ENCODE results near the gene DLGAP4. TPM values are rescaled to one million over a fixed set of nuclear protein-coding genes. Genes with fewer than 3 reads are reported as not detected.

Gene DLGAP4
- total RNA-seq, 2 experiments from 2014 or later: 10.5 to 14.6 TPM

GRCh38 chr20:36270744-36271638 lies 35.1 kb upstream of the DLGAP4 start:
- Mint-ChIP-seq H3K36me3 (no peaks in the 10 kb centered on the region), H3K9me3 (no peaks in the 10 kb centered on the region), H3K27me3 (peaks cover 8% of the 10 kb centered on the region), H3K4me3 (no peak overlapping the region), H3K4me1 (no peaks in the 10 kb centered on the region), H3K27ac (no peak overlapping the region)
- no peak for DNase-seq

- no peak overlapping the region for H3K4me3 Mint-ChIP-seq
- no peaks in the 10 kb centered on the region for H3K4me1 Mint-ChIP-seq
- H3K36me3 Mint-ChIP-seq: no peaks in the 10 kb centered on the region
- H3K27ac Mint-ChIP-seq: no peak overlapping the region
- no peaks in the 10 kb centered on the region for H3K9me3 Mint-ChIP-seq
- H3K27me3 Mint-ChIP-seq: peaks cover 8% of the 10 kb centered on the region
- no peak for DNase-seq
Measured at GRCh38 chr20:36271639-36272546, 34.2 kb upstream of the DLGAP4 start.

- DNase-seq: no peak
- no peak overlapping the region for H3K4me3 Mint-ChIP-seq
- H3K4me1 Mint-ChIP-seq: no peaks in the 10 kb centered on the region
- no peaks in the 10 kb centered on the region for H3K9me3 Mint-ChIP-seq
- H3K27me3 Mint-ChIP-seq: peaks cover 8% of the 10 kb centered on the region
- H3K36me3 Mint-ChIP-seq: no peaks in the 10 kb centered on the region
- H3K27ac Mint-ChIP-seq: no peak overlapping the region
Measured at GRCh38 chr20:36272547-36273220, 33.5 kb upstream of the DLGAP4 start.

- Mint-ChIP-seq H3K4me1 (no peaks in the 10 kb centered on the region), H3K27ac (no peak overlapping the region), H3K36me3 (no peaks in the 10 kb centered on the region), H3K9me3 (no peaks in the 10 kb centered on the region), H3K27me3 (peaks cover 8% of the 10 kb centered on the region), H3K4me3 (no peak overlapping the region)
- peak; percentile 6 for DNase-seq
Measured at GRCh38 chr20:36273414-36274180, 32.5 kb upstream of the DLGAP4 start.

- no peaks in the 10 kb centered on the region for H3K4me1 Mint-ChIP-seq
- peaks cover 8% of the 10 kb centered on the region for H3K27me3 Mint-ChIP-seq
- DNase-seq: no peak
- H3K9me3 Mint-ChIP-seq: no peaks in the 10 kb centered on the region
- no peaks in the 10 kb centered on the region for H3K36me3 Mint-ChIP-seq
- H3K4me3 Mint-ChIP-seq: no peak overlapping the region
- H3K27ac Mint-ChIP-seq: no peak overlapping the region
Measured at GRCh38 chr20:36274181-36274841, 31.8 kb upstream of the DLGAP4 start.

- no peaks in the 10 kb centered on the region for H3K9me3 Mint-ChIP-seq
- H3K4me3 Mint-ChIP-seq: no peak overlapping the region
- no peak for DNase-seq
- H3K36me3 Mint-ChIP-seq: no peaks in the 10 kb centered on the region
- H3K4me1 Mint-ChIP-seq: no peaks in the 10 kb centered on the region
- peaks cover 8% of the 10 kb centered on the region for H3K27me3 Mint-ChIP-seq
- no peak overlapping the region for H3K27ac Mint-ChIP-seq
Measured at GRCh38 chr20:36275011-36275410, 31.1 kb upstream of the DLGAP4 start.

- H3K27me3 Mint-ChIP-seq: peaks cover 8% of the 10 kb centered on the region
- no peaks in the 10 kb centered on the region for H3K36me3 Mint-ChIP-seq
- H3K27ac Mint-ChIP-seq: no peak overlapping the region
- H3K4me1 Mint-ChIP-seq: no peaks in the 10 kb centered on the region
- DNase-seq: no peak
- H3K4me3 Mint-ChIP-seq: no peak overlapping the region
- no peaks in the 10 kb centered on the region for H3K9me3 Mint-ChIP-seq
Measured at GRCh38 chr20:36275441-36276189, 30.5 kb upstream of the DLGAP4 start.

GRCh38 chr20:36277546-36277945 lies 28.6 kb upstream of the DLGAP4 start:
- no peak overlapping the region for H3K27ac Mint-ChIP-seq
- H3K27me3 Mint-ChIP-seq: peaks cover 14% of the 10 kb centered on the region
- H3K4me3 Mint-ChIP-seq: no peak overlapping the region
- DNase-seq: no peak
- no peaks in the 10 kb centered on the region for H3K36me3 Mint-ChIP-seq
- no peaks in the 10 kb centered on the region for H3K4me1 Mint-ChIP-seq
- H3K9me3 Mint-ChIP-seq: no peaks in the 10 kb centered on the region

GRCh38 chr20:36279362-36279761 lies 26.8 kb upstream of the DLGAP4 start:
- Mint-ChIP-seq H3K27me3 (peaks cover 9% of the 10 kb centered on the region), H3K36me3 (no peaks in the 10 kb centered on the region), H3K4me3 (no peak overlapping the region), H3K4me1 (no peaks in the 10 kb centered on the region), H3K27ac (no peak overlapping the region), H3K9me3 (no peaks in the 10 kb centered on the region)
- DNase-seq: no peak

- DNase-seq: no peak
Measured at GRCh38 chr20:36279776-36280175, 26.4 kb upstream of the DLGAP4 start.

GRCh38 chr20:36281785-36282380 lies 24.3 kb upstream of the DLGAP4 start:
- peaks cover 16% of the 10 kb centered on the region for H3K27me3 Mint-ChIP-seq
- H3K27ac Mint-ChIP-seq: no peak overlapping the region
- no peaks in the 10 kb centered on the region for H3K4me1 Mint-ChIP-seq
- no peaks in the 10 kb centered on the region for H3K9me3 Mint-ChIP-seq
- no peak overlapping the region for H3K4me3 Mint-ChIP-seq
- DNase-seq: no peak
- no peaks in the 10 kb centered on the region for H3K36me3 Mint-ChIP-seq

More at GRCh38 chr20:36279776-36280175, 26.4 kb upstream of the DLGAP4 start:
- H3K4me1 Mint-ChIP-seq: no peaks in the 10 kb centered on the region
- no peaks in the 10 kb centered on the region for H3K36me3 Mint-ChIP-seq
- H3K27me3 Mint-ChIP-seq: peaks cover 9% of the 10 kb centered on the region
- no peak overlapping the region for H3K27ac Mint-ChIP-seq
- no peaks in the 10 kb centered on the region for H3K9me3 Mint-ChIP-seq
- H3K4me3 Mint-ChIP-seq: no peak overlapping the region

GRCh38 chr20:36284751-36285150 lies 21.4 kb upstream of the DLGAP4 start:
- DNase-seq: no peak
- H3K4me3 Mint-ChIP-seq: no peak overlapping the region
- H3K9me3 Mint-ChIP-seq: peaks cover 2% of the 10 kb centered on the region
- H3K27me3 Mint-ChIP-seq: peaks cover 28% of the 10 kb centered on the region
- H3K4me1 Mint-ChIP-seq: no peaks in the 10 kb centered on the region
- H3K27ac Mint-ChIP-seq: no peak overlapping the region
- no peaks in the 10 kb centered on the region for H3K36me3 Mint-ChIP-seq

All from activated naive CD8-positive, alpha-beta T cell treated with anti-CD3 and anti-CD28 coated beads for 36 hours (primary cell).